Activated effector memory CD4-positive, alpha-beta T cell treated with anti-CD3 and anti-CD28 coated beads, Interleukin-2, amount 50 U/mL, for 16 hours (primary cell): ENCODE measurements around the gene PFKM.

Experiments used
- DNase-seq: peaks from one replicate; pipeline ENCODE4 v3.0.0-alpha.2; 2020

The PFKM gene

DNA sequence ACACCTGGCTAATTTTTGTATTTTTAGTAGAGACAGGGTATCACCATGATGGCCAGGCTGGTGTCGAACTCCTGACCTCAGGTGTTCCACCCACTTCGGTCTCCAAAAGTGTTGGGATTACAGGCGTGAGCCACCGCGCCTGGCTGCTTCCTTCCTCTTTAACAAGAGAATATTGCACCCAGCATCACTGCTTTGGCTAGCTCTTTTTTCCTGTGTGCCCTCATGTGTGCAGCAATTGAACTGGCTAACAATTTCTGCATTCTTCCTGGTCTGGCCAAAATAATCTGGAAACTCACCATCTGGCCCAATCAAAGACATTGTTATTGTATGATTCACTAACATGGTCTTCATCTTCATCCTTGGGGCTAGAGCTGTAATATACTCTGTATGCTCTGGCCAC is 40.9 kb downstream of the PFKM start:
- no peak for DNase-seq

DNA sequence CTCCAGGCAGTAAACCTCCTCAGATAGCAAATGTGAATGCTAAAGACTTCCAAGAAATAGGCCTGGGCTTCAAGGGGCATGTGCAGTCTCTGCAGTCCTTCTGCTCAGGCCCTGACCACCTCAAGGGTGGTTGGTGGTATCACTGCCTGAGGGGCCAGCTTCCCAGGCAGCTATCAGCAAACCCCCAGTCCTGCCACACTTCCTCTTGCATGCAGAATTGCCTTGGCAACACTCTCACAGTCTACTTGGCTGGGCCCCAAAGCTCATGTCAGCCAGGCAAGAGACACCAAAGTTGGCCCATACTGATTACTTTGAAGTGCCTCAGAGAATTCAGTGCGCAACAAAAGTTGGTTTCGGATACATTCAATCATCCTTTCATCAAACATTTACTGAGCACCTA is 41.6 kb downstream of the PFKM start:
- DNase-seq = no peak

DNA sequence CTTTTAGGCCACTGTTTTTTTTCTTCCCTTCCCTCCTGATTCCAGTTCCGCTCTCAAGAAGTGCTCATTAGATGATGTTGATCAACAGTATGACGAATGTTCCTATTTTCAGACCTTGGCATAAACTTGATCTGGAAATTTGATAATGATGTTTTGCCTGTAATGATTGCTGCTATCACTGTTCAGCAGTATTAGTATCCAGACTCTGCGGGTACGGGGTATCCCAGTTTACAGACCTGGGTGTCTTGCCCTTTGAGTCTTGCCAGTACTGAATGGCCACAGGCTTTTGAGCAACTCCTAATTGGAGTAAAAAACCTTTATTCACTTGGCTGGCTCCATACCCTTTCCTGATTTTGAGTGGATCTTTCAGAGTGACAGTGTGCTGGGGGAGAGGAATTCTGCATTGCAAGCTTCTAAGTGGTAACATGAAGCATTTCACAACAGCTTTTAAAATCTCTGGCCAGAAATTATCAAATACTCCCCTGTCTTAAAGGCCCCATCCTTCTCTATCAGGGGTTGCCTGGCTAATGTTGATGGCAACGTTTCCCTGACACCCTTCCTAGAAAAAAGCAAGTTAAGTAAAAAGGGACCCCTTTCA is 44.1 kb downstream of the PFKM start:
- DNase-seq = no peak

DNA sequence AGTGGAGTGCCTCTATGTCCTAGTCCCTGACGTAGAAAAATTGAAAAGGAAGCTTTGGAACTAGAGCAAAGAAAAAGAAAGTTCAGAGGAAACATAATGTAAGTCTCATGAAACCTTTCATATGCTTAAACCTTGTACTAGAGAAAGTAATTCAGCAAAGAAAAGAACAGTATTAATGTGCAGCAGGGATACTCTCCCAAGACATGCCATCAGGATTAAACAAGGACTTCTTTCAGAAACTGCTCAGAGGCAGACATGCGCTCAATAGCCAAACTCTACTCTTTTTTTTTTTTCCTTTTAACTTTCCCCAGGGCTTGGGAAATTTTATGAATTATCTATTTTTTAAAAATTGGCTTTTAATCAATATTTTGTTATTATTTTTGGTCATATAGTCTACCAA is 45.3 kb downstream of the PFKM start:
- DNase-seq = no peak

DNA sequence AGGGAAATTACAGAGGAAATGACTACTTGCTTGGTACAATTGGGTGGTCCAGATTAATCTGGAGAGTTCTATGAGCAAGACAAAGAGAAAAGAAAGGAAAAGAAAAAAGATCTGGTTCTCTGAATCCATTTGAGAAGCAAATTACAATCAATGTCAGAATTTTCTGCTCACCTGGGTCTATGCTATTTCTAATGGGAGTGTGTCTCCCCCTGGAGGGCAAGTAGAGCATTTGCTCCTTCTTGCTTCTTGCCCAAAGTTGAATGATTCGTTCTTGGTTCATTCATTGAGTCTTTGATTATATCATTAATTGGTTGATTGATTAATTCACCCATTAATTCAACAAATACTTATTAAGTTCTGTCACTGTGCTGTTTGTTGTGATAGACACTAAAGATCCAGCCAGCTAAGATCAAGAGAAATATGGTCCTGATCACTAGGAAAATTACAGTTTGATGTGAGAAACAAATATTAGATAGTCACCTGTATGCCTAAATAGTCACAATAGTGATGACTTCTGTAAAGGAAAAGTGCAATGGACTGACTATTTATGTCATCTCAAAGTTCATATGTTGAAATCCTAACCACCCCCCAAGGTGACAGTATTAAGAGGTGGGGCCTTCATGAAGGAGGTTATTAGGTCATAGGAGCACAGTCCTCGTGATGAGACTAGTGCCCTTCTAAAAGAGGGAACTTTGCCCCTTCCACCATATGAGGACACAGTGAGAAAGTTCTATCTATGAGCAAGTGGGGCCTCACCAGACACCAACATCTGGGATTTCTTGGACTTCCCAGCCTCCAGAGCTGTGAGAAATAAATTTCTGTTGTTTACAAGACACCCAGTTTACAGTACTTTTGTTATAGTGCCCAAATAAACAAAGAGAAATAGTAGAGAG is 46.2 kb downstream of the PFKM start:
- peak; percentile 68 for DNase-seq

DNA sequence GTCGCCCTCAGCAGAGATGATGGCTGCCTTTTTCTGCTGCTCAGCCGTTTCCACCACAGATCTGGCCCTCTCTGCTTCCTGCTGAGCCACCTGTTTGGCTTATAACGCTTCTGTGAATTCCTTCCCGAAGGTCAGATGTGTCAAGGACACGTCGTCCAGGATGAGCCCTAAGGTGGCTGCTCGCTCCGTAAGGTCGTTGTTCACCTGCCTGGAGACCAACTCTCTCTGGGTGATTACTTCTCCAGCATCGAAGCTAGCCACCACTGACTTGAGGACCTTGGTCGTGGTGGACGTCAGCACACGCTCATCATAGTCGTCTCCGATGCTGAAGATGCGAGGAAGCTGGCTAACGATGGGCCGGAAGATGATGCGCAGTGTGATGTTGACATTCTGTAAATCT is 49.8 kb downstream of the PFKM start:
- DNase-seq = no peak

DNA sequence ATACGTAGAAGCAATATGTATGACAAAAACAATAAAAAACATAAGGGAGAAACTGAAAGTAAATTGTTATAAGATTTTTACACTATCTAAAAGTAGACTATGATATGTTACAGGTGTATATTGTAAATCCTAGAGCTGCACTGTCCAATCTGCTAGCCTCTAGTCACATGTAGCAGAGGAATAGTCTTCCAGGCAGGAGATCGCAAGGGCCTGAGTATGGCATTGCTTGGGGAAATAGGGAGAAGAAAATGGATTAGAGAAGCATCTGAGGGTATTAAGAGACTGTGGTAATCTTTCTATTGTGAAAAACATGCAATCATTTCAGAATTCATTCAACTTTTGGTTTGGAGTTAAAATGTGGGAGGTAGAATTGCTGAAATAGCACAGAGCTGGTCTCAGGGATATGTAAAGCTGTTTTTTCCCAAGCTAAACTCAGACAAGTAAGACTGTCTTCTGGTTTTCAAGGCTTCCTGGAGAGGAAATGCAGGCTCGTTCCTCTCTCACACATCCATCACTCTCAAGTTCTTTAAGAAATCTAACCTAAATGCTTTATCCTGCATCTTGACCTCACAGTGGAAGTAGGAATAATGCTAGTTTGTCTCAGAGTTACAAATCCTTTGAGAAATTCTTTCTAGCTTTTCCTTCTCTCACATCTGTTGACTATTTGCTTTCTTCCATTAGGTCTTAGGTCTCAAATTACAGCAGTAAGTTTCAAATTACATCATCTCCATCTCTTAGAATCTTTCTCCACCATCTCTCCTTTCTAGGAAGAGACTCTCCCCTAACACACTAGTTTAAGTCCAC is 56.7 kb downstream of the PFKM start:
- DNase-seq = no peak

DNA sequence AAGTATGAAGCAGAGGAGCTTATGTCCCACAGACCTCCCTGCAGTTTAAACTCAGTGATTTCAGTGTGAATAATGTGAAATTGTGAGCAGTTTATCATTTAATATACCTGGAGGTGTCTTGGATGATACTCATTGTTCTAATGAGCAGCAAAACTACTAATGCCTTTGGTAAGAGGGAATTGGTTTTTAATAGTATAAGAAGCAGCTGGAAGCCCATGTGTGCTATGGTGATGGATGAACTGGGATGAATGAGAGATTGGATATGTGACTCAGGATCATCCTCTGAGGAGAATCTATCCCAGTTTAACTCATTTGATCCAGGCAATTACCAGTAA is 57.2 kb downstream of the PFKM start:
- DNase-seq = no peak

DNA sequence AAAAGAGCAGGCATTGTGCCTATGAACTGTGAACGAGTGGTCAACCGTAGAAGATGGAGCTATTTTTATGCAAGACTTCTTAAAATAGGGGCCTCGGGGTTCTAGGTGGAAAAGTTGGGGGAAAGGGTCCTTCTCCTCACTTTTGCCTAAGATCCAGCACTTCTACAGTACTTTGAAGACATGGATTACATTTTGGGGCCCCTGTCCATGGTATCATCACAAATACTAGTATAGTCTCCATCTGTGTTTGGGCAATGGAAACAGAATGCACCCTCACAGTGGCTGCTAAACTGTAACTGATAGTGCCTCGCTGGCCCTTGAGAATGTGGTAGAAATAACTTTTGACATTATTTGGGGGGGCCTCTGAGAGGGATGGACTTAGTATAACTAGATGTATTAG is 58.8 kb downstream of the PFKM start:
- no peak for DNase-seq

DNA sequence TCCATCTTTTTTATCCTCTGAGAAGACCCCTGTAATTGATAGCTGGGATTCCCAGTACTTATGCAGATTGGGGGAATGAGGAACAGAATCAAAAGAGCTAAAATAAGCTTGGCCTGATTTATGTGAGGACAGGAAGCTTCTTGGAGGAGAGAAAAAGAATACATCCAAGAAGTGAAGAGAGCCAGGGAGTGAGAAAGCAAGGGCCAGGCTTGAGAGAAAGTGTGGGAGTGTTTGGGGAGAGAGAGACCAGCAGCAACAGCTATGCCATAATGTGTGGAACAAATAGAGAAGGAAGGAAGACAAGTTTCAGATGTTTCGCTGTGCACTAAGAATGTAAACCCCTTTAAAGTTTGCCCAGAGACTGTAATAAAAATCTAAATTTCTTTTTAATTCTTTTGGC is 60.3 kb downstream of the PFKM start:
- DNase-seq = no peak

DNA sequence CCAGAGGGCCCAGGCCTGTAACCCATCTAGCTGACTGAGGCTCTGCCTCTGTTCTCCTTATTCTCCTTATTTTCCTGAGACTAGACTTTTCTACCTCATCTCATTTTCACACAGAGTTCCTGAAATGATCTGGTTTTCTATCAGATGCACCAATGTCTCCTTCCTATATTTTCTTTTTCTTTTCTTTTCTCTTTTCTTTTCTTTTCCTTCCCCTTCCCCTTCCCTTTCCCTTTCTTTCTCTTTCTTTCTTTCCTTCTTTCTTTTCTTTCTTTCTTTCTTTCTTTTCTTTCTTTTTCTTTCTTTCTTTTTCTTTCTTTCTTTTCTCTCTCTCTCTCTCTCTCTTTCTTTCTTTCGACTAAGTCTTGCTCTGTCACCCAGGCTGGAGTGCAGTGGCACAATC is 61.3 kb downstream of the PFKM start:
- DNase-seq = no peak

DNA sequence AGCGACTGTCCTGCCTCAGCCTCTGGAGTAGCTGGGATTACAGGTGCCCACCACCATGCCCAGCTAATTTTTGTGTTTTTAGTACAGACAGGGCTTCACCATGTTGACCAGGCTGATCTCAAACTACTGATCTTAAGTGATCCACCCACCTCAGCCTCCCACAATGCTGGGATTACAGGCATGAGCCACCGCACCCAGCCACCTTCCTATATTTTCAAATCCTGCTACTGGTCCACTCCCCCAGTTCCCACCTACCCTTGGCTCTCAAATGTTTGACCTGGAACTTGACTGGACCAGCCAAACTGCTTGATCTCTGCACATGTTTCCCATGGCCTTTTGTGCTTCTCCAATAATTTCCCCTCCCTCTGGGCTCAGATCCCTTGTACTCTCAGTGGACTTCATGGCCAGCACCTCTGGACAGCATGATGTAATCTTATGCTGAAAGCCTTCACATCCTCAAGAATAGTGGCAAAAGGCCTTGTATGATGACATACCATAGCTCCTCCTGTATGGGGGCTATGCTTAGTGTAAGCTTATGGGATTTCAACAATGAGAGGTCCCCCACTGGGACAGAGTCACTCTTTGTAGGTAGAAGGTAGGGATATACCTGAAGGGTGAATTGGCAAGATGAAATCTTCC is 61.8 kb downstream of the PFKM start:
- DNase-seq = no peak

DNA sequence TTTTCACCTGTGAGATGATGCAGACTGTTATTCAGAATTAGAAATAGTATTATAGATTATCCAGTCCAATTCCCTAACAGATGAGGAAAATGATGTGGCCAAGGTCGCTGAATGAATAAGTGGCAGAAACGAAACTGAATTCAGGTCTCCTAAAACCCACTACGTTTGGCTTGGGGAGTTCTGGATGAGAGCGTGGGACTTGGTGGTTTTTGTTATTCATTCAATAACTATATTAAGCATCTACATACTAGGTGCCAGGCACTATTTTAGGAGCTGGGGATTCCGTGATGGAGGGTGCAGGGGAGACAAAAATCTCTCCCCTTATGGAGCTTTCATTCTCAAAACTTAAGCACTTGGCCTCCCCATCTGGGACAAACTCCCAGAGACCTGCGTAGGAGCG is 63.5 kb downstream of the PFKM start:
- no peak for DNase-seq

DNA sequence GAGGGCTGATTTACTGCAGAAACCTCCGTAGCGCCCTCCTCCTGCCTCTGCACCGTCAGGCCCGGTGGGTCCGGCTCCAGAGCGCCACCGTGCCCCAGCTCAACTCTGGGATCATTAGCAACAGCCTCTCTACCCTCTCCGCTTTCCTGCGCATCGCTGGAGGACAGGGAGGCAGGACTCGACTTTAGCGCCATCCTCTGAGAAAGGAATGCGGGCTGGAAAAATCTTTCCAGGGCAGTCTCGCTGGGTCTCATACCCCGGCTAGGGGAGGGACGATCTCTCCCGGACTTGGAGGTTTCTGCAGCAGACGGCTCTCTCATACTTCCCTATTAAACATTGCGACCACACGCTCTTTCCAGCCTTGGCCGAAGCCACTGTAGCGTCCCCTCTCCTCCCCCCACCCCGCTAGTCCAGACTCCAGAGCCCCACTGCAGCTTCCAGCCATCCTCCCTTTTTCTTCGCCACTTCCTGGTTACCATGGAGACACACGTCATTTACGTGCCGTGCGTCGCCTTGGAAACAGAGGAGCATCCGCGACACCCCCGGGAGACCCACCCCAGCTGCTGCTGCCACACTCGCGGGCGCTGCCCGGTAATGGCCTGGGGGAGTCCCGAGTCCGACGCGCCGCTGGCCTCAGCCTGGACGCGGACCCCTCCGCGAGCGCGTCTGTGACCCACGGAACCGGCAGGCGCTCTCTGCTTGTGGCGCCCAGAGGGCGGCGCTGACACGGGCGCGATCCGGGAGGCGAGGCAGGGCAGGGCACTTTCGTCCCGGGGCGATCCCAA is 64.1 kb downstream of the PFKM start, which contains the start of gene CCDC184:
Gene CCDC184 (plus strand): TSS at position 554 of the 785 bp plus-strand sequence. CDS start 479 bp downstream, outside the sequence.
- DNase-seq = peak; percentile 91

DNA sequence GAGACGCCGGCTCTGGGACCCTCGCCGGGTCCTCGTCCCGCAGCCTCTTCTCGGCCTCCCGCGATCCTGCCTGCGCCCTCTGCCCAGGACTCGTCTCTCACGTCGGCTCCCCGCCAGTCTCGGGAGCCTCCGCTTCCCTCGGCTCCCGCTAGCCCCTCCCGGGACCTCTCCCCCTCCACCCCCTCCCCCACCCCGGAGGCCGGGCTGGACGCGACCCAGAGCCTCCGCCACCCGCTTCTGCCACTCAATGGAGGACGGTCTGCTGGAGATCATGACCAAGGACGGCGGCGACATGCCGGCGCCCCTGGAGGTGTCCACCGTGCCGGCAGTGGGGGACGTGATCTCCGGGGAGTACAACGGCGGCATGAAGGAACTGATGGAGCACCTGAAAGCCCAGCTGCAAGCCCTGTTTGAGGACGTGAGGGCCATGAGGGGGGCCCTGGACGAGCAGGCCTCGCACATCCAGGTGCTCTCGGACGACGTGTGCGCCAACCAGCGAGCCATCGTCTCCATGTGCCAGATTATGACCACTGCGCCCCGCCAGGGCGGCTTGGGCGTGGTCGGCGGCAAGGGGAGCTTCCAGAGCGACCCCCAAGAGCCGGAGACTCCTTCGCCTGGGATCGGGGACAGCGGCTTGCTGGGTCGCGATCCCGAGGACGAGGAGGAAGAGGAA is 64.8 kb downstream of the PFKM start:
- DNase-seq = peak; percentile 68

DNA sequence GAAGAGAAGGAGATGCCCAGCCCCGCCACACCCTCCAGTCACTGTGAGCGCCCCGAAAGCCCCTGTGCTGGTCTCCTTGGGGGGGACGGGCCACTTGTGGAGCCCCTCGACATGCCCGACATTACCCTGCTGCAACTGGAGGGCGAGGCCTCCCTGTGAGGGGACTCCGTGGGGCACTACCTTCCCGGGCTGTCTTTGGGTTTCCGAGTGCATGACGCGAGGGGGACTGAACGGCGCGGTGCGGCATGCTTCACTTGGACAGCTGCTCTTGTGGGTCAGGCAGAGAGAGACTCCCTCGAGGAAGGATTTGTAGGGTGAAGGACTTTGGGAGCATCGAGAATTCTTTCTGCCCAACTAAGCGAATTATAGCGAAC is 65.4 kb downstream of the PFKM start:
- no peak for DNase-seq

DNA sequence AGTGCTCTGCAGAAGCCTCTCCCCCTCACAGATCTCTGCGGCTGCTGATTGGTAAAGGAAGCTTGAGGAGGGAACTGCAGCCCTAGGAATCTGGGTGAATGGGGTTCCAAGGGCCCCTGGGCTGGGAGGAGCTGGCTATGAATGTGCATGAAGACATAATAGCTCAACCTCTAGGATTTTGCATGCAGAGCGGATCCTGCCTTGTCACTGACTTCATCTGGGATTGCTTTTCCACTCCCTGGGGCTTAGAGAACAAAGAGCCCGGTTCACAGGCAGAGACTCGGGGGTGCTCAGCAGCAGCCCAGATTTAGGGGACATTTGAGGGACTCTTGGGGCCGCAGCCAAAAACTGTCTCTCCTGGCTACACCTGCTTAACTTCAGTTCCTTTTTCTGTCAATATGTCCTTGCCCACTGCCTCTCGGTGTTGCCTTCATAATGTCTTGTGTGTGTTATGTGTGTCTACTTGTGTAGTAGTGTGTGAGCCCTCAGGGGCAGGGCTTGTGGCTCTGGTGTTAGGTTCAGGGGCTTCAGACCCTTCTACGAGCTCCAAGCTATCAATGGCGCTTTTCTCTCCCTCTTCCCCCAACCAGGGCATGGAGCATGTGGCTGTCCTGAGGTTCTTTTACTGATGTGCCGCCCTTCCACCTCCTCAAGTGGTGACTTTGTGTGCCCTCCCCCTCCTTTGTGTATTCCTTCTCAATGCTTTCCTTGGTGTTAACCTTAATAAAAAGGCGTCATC is 66.2 kb downstream of the PFKM start:
- no peak for DNase-seq

DNA sequence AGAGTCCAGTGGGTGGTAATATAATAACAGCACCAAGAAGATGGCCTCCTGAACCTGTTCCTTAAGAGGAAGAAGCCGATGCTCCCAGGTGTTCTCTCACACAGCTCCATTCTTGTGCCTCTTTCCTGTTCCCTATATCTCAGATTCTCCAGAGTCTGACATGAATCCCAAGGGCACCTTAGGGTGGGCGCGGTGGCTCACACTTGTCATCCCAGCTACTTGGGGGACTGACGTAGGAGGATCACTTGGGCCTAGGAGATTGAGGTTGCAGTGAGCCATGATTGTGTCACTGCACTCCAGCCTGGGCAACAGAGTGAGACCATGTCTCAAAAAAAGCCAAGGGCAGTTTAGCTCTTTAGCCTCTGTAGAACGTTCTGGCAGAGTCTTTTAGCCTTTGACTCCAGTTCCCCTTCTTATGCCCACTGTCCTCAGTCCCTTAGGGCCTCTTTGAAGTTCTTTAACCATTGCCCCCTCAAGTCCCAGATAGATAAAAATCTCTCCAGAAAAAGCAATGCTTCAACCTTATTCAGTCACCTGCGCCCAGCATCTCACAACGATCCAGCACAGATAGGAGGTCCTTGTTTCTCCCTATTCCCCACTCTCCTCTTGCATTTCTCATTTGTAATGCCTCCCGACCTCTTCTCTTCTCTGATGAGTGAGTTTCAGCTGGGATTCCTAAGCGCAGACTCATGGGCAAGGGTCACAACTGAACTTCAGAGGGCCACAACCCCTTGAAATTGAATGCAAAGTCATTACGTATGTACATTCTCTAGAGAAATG is 68.9 kb downstream of the PFKM start:
- DNase-seq = no peak

DNA sequence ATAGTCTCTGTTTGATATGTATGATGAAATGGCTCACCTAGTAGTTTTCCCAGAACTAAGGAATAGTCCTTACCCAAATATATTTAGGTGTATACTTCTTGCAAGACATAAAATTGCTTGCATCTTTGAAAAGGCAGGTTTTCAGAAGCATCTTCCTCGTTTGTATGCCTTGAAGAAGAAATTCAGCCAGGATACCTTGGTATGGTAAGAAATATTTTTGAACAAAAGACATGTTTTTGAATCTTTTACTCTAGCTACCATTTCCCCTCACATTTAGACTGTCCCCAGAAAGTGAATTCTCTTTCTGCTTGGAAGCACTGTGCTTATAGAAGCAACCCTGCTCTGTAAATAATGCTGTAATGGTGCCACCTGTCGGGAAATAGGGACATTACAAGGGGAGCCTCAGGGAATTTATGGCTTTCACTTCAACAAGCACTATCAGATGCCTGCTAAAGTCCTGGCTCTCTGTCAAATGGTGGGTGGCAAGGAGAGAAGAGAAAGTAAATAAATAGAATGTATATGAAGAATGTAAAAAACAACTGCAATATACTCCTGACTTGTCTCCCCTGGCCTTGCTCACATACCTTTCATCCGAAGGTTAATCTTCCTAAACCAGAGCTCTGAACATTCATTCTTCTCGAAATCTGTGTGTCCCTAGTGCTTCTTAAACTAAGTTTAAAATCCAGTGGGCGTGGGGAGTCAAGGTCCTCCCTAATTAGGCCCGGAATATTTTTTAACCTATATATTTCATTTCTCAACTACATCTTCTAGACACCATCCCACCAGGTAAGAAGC is 70.4 kb downstream of the PFKM start:
- peak; percentile 89 for DNase-seq

DNA sequence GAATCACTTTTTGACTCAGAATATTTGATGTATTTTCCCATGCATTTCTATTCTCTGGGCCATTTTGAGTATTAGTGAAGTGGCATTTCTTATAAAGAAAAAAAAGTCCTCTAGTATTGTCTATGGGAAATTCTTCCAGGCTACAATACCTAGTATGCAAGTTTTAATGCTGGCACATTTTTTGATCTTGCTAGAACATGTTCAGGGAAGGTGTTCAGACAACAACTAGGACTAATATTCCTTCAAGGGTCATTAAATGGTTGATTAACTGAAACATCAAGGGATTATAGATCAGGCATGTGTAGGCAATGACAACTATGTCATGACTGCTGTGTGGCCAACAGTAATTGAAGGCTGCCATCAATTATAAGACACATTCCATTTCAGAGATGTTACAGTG is 71.9 kb downstream of the PFKM start:
- no peak for DNase-seq
